Mammary epithelial cell (primary cell): ENCODE data around the gene TRMT2A.

Experiments used
- EZH2 ChIP-seq: IDR thresholded peaks from 2 replicates; pipeline ENCODE4 v1.6.1; 2012; ENCODE audit warnings: low read length, inconsistent platforms, borderline replicate concordance
- TF ChIP-seq, protein P1 (sequence below), 2 donors: IDR thresholded peaks in 1 of 2; conservative IDR thresholded peaks in 1 of 2; 2 replicates each; pipeline ENCODE4 v1.5.1; 2011 to 2012; ENCODE audit warnings: inconsistent platforms in 2 of 2, low read length in 2 of 2, mild to moderate bottlenecking in 2 of 2, control low read depth in 1 of 2, low read depth in 1 of 2; ENCODE audit not compliant: insufficient read depth in 1 of 2; ENCODE audit errors: extremely low read depth in 1 of 2

DNA sequence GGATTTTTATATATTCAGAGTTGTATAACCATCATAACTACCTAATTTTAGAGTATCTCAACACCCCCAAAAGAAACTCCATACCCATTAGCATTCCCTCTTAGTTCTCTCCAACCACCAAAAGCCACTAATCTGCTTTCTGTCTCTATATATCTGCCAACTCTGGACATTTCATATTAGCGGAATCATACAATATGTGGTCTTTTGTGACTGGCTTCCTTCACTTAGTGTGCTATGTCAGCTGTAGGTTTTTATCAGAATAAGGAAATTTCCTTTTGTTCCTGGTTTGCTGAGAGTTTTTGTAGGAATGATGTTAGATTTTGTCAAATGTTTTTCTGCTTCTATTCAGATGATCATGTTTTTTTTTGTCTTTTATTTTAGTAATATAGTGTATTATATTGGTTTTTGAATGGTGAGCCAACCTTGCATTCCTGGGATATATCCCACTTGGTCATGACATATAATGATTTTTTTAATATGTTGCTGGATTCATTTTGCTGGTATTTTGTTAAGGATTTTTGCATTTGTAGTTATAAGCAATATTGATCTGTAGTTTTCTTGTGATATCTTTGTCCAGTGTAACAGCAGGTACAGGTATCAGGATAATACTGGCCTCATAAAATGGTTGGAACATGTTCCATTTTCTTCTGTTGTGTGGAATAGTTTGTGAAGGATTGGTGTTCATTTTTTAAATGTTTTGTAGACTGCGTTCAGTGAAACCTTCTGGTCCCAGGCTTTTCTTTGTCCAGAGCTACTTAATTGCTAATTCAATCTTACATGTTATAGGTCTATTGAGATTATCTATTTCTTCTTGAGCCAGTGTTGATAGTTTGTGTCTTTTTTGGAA lies 20.2 kb downstream of the TRMT2A start:
- TF ChIP-seq EZH2, result no peak
- TF ChIP-seq, protein P1, sequence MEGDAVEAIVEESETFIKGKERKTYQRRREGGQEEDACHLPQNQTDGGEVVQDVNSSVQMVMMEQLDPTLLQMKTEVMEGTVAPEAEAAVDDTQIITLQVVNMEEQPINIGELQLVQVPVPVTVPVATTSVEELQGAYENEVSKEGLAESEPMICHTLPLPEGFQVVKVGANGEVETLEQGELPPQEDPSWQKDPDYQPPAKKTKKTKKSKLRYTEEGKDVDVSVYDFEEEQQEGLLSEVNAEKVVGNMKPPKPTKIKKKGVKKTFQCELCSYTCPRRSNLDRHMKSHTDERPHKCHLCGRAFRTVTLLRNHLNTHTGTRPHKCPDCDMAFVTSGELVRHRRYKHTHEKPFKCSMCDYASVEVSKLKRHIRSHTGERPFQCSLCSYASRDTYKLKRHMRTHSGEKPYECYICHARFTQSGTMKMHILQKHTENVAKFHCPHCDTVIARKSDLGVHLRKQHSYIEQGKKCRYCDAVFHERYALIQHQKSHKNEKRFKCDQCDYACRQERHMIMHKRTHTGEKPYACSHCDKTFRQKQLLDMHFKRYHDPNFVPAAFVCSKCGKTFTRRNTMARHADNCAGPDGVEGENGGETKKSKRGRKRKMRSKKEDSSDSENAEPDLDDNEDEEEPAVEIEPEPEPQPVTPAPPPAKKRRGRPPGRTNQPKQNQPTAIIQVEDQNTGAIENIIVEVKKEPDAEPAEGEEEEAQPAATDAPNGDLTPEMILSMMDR (conservative IDR thresholded peaks at IDR 0.05 in 1 of 2, IDR thresholded peaks at IDR 0.05 in 1 of 2; ENCODE audit: extremely low read depth in 1 of 2, insufficient read depth in 1 of 2, low read depth in 1 of 2, low read length in 2 of 2), result no peak
